ENCODE data around the gene SQOR. TPM values are rescaled to one million over a fixed set of nuclear protein-coding genes. Genes with fewer than 3 reads are reported as not detected.

The SQOR gene
- total RNA-seq (2014; rRNA removed; shearing (Covaris generic)) = 1.2 and 2.3 TPM in 2 replicates

GRCh38 chr15:45634432-45635190 is at the start of gene SQOR:
TSS of gene SQOR (plus strand) at chr15:45635029. CDS start at chr15:45658924, 23,895 bp downstream.

DNA sequence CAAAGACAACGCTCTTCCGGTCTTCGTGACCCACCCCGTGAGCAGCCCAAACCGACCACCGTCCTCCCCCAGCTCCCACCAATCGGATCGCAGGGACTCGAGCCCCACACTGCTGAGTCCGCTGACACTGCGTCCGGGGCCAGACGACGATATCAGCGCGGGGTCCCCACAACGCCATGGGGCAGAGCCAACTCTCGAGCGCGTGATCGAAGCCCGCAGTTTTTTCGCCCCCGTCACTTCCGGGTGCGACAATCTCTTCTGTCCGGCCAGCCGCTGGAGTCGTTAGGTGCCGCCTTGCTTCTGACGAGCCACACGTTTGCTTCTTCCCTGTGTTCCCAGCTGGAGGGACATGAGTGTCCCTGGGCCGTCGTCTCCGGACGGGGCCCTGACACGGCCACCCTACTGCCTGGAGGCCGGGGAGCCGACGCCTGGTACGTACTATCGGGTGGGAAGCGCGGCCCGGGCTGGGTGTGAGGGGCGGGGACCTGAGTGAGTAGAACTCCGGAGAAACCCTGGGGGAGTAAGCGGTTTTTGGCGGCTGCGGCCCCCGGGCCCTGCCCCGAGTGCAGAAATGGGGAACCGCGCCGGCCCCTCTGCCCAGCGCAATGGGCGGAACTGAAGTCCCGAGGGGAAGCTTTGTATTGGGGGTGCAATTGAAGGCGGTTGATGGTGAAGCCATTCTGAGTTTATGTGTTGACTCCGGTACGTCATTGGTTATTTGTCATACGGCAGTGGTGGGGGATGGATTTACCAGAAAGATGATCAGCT is 47.5 kb upstream of the SQOR start, which contains the start of gene BLOC1S6:
BLOC1S6 (plus strand) TSS at position 285 of the 768 bp plus-strand sequence; CDS start at position 350, 65 bp downstream.

Small RNA genes within 50 kb of the gene (small RNA-seq; reads per million reads assigned to genes)
- not detected for gene RF00019

Other genes with a start within 250 kb of the SQOR start
- gene SLC30A4, start 112.3 kb upstream of the SQOR start, total RNA-seq (2014; rRNA removed; shearing (Covaris generic)) = 1.8 and 3.5 TPM in 2 replicates
- 35.0 and 35.7 TPM in 2 replicates for gene BLOC1S6, start 47.6 kb upstream of the SQOR start, total RNA-seq (2014; rRNA removed; shearing (Covaris generic))

All from A375 (cell line).